ENCODE measurements around the gene KIAA1549. TPM values are rescaled to one million over a fixed set of nuclear protein-coding genes. Genes with fewer than 3 reads are reported as not detected.

Gene KIAA1549
- total and polyA plus RNA-seq, 9 of the 15 experiments (the other 6 are each of a cell fraction or from before 2014, with no cell fraction given), result 0.01 to 0.29 (median 0.07) TPM

GRCh38 chr7:138798836-138799235 lies 182.4 kb downstream of the KIAA1549 start:
- DNase-seq (ENCODE audit: extremely low read depth in 1 of 4, low spot score in 3 of 4) (no peak), ATAC-seq (no peak), FAIRE-seq (no peak)
- Histone ChIP-seq H3K79me2 (ENCODE audit: control insufficient read depth, insufficient read depth, low read length) (no peaks in the 10 kb centered on the region), H3K36me3 (ENCODE audit: control insufficient read depth, insufficient read depth, low read length) (no peaks in the 10 kb centered on the region), H3K4me3 (no peak overlapping the region), H3K27me3 (ENCODE audit: control insufficient read depth in 2 of 2, insufficient read depth in 2 of 2, low read length in 2 of 2) (peaks cover 35 to 58% of the 10 kb centered on the region in 2 experiments), H3K9ac (ENCODE audit: insufficient read depth in 1 of 2, low read depth in 2 of 2, low read length in 2 of 2) (no peak overlapping the region), H3K4me1 (replicated peaks in 1 of 2; ENCODE audit: control insufficient read depth in 2 of 2, insufficient read depth in 2 of 2, low read length in 2 of 2) (no peaks in the 10 kb centered on the region), H4K20me1 (replicated peaks; ENCODE audit: control insufficient read depth, insufficient read depth, low read length) (no peaks in the 10 kb centered on the region), H3K9me1 (ENCODE audit: control insufficient read depth, insufficient read depth, low read length) (no peaks in the 10 kb centered on the region), H3K27ac (ENCODE audit: extremely low read depth, low read depth, low read length) (no peak overlapping the region), H3K9me3 (replicated peaks; ENCODE audit: control insufficient read depth, insufficient read depth, low read depth, low read length) (no peaks in the 10 kb centered on the region), H3K4me2 (ENCODE audit: insufficient read depth, low read length) (no peak overlapping the region), H2AFZ (ENCODE audit: low read depth, low read length) (no peak overlapping the region)
- in situ Hi-C loops (cut with MboI), result no loop called here
- intact Hi-C loops (cut with micrococcal nuclease), result no loop called here
- no TSS peak for BruUV-seq (replicated peaks)
- ChIA-PET POLR2A (interaction anchor here (0.8 to 1.2 kb wide), 2 partner anchors 23 to 60 kb away, joined by 3 read pairs; no protein-coding TSS in a partner anchor), CTCF (ENCODE audit: low intra/inter-chr PET ratio) (interaction anchor here (0.6 kb wide), 1 partner anchor 828 kb away, joined by 3 read pairs; no protein-coding TSS in a partner anchor)
- WGBS (ENCODE audit: insufficient coverage, low coverage, missing lambda C conversion rate), result 0% methylated on average over 5 of the region's 5 CpGs
- TF ChIP-seq, protein P1, sequence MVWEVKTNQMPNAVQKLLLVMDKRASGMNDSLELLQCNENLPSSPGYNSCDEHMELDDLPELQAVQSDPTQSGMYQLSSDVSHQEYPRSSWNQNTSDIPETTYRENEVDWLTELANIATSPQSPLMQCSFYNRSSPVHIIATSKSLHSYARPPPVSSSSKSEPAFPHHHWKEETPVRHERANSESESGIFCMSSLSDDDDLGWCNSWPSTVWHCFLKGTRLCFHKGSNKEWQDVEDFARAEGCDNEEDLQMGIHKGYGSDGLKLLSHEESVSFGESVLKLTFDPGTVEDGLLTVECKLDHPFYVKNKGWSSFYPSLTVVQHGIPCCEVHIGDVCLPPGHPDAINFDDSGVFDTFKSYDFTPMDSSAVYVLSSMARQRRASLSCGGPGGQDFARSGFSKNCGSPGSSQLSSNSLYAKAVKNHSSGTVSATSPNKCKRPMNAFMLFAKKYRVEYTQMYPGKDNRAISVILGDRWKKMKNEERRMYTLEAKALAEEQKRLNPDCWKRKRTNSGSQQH (CRISPR knock-in tag; IDR thresholded peaks at IDR 0.05), result no peak
- no peak for TF ChIP-seq MTF1 (CRISPR knock-in tag; IDR thresholded peaks at IDR 0.05; ENCODE audit: borderline replicate concordance)
- TF ChIP-seq PTRF (tag; IDR thresholded peaks at IDR 0.05), result no peak
- TF ChIP-seq ELK3 (CRISPR knock-in tag; IDR thresholded peaks at IDR 0.05), result no peak
- no peak for TF ChIP-seq RNF219 (CRISPR knock-in tag; IDR thresholded peaks at IDR 0.05)
- TF ChIP-seq, protein P2, sequence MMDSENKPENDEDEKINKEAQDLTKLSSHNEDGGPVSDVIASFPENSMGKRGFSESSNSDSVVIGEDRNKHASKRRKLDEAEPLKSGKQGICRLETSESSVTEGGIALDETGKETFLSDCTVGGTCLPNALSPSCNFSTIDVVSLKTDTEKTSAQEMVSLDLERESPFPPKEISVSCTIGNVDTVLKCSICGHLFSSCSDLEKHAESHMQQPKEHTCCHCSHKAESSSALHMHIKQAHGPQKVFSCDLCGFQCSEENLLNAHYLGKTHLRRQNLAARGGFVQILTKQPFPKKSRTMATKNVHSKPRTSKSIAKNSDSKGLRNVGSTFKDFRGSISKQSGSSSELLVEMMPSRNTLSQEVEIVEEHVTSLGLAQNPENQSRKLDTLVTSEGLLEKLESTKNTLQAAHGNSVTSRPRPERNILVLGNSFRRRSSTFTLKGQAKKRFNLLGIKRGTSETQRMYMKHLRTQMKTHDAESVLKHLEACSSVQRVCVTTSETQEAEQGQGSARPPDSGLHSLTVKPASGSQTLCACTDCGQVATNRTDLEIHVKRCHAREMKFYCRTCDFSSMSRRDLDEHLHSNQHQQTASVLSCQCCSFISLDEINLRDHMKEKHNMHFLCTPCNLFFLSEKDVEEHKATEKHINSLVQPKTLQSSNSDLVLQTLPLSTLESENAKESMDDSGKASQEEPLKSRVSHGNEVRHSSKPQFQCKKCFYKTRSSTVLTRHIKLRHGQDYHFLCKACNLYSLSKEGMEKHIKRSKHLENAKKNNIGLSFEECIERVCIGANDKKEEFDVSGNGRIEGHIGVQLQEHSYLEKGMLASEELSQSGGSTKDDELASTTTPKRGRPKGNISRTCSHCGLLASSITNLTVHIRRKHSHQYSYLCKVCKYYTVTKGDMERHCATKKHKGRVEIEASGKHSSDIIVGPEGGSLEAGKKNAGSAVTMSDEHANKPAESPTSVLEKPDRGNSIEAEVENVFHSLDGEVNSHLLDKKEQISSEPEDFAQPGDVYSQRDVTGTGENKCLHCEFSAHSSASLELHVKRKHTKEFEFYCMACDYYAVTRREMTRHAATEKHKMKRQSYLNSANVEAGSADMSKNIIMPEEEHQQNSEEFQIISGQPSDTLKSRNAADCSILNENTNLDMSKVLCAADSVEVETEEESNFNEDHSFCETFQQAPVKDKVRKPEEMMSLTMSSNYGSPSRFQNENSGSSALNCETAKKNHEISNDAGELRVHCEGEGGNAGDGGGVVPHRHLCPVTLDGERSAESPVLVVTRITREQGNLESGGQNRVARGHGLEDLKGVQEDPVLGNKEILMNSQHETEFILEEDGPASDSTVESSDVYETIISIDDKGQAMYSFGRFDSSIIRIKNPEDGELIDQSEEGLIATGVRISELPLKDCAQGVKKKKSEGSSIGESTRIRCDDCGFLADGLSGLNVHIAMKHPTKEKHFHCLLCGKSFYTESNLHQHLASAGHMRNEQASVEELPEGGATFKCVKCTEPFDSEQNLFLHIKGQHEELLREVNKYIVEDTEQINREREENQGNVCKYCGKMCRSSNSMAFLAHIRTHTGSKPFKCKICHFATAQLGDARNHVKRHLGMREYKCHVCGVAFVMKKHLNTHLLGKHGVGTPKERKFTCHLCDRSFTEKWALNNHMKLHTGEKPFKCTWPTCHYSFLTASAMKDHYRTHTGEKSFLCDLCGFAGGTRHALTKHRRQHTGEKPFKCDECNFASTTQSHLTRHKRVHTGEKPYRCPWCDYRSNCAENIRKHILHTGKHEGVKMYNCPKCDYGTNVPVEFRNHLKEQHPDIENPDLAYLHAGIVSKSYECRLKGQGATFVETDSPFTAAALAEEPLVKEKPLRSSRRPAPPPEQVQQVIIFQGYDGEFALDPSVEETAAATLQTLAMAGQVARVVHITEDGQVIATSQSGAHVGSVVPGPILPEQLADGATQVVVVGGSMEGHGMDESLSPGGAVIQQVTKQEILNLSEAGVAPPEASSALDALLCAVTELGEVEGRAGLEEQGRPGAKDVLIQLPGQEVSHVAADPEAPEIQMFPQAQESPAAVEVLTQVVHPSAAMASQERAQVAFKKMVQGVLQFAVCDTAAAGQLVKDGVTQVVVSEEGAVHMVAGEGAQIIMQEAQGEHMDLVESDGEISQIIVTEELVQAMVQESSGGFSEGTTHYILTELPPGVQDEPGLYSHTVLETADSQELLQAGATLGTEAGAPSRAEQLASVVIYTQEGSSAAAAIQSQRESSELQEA (IDR thresholded peaks at IDR 0.05; ENCODE audit: low read depth), result no peak
- no peak for TF ChIP-seq ZSCAN32 (CRISPR knock-in tag; IDR thresholded peaks at IDR 0.05)
- no peak for TF ChIP-seq FUS (optimal IDR thresholded peaks at IDR 0.05; ENCODE audit: low read depth, low read length)
- no peak for TF ChIP-seq CGGBP1 (CRISPR knock-in tag; IDR thresholded peaks at IDR 0.05)
